IPS-18c (cell line): ENCODE results near the gene SMYD3.

Experiments
- H3K4me3 ChIP-seq: 2 replicates; pipeline ENCODE4 v1.7.0; 2013; ENCODE audit warnings: low read depth, mild to moderate bottlenecking, low read length, moderate library complexity; ENCODE audit not compliant: insufficient read depth
- H3K9me3 ChIP-seq: one replicate; pipeline ENCODE4 v1.6.1; 2013; ENCODE audit warnings: mild to moderate bottlenecking, low read length, moderate library complexity; ENCODE audit not compliant: control insufficient read depth, insufficient read depth

The SMYD3 gene

GRCh38 chr1:246491551-246492053 lies 15.5 kb downstream of the SMYD3 start:
- Histone ChIP-seq H3K9me3 (no peaks in the 10 kb centered on the region), H3K4me3 (no peak overlapping the region)

DNA sequence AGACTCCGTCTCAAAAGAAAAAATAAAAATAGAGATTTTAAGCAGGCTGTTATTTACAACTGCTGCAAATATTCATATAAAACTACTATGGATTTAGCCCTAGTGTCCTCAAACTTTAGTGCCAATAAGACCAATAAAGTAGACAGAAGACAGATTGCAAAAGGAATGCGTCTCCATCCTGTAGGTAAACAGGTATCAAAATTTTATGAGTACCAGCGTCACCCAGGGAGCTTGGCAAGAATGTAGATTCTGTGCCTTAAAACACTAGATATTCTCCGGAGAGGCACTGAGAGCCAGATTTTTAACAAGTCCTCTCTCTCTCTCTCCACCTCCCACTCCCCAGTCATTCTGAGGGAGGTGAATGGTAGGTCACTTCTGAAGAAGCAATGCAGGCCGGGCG lies 18.4 kb downstream of the SMYD3 start:
- no peak overlapping the region for H3K4me3 ChIP-seq
- H3K9me3 ChIP-seq = no peaks in the 10 kb centered on the region

DNA sequence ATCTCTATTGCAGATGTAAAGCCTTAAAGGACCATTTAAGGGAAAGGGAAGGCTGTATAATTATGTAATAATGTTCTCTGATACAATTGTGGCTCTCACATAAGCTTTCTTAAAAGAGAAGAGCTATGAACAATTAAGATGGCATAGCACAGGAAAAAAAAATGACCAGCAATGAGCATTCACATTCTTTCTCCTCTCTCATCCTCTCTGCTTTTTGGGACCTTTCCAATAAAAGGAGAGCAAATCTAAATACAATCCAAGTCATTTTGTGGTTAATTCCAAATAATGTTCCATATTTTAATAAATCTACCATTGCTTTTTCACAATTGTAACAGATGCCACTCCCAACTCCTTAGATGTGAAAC lies 23.5 kb downstream of the SMYD3 start:
- Histone ChIP-seq H3K9me3 (no peaks in the 10 kb centered on the region), H3K4me3 (no peak overlapping the region)

GRCh38 chr1:246482805-246483568 lies 24.1 kb downstream of the SMYD3 start:
- H3K4me3 ChIP-seq = no peak overlapping the region
- H3K9me3 ChIP-seq = no peaks in the 10 kb centered on the region

GRCh38 chr1:246479061-246479460 lies 28.0 kb downstream of the SMYD3 start:
- Histone ChIP-seq H3K4me3 (no peak overlapping the region), H3K9me3 (no peaks in the 10 kb centered on the region)

DNA sequence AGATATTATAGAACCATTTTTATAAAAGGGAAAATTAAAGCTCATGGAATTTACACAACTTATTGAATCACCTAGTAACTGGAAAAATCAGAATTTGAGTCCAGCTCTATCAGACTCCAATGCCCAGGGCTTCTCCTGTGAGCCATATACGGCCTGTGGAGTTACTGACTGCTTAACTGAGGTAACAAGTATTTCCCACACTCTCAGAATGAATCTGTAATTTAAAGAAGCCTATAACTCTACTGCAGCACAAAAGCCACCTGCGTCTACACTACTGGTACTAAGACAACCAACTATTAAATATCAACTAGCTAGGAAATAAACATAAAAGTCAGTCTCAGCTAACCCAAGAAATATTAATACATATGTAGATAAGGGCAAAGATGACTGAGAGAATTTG lies 29.4 kb downstream of the SMYD3 start:
- H3K9me3 ChIP-seq = no peaks in the 10 kb centered on the region
- no peak overlapping the region for H3K4me3 ChIP-seq

GRCh38 chr1:246476771-246477170 lies 30.3 kb downstream of the SMYD3 start:
- no peak overlapping the region for H3K4me3 ChIP-seq
- H3K9me3 ChIP-seq = no peaks in the 10 kb centered on the region

DNA sequence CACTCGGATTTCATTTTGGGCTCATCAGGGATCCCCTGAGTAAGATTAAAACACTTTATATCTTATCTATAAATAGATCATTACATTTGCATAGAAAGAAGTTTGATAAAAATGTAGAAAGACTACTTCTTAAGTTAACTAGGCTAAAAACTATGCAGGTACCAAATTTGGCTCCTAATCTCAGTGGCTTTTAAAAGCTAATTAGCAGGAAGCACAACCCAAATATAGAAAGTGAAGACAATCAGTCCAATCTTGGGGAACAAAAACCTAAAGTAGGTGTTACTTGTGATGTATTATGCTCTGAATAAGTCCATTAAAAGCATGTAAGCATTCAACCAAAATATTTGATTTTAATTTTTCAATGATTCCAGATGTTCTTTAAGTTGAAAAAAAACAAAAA lies 35.4 kb downstream of the SMYD3 start:
- H3K4me3 ChIP-seq = no peak overlapping the region

GRCh38 chr1:246470585-246470984 lies 36.5 kb downstream of the SMYD3 start:
- H3K4me3 ChIP-seq = no peak overlapping the region
- no peaks in the 10 kb centered on the region for H3K9me3 ChIP-seq

More for the DNA sequence above, 35.4 kb downstream of the SMYD3 start:
- no peaks in the 10 kb centered on the region for H3K9me3 ChIP-seq

- Histone ChIP-seq H3K4me3 (no peak overlapping the region), H3K9me3 (no peaks in the 10 kb centered on the region)
Measured at GRCh38 chr1:246462986-246463385, 44.1 kb downstream of the SMYD3 start.

DNA sequence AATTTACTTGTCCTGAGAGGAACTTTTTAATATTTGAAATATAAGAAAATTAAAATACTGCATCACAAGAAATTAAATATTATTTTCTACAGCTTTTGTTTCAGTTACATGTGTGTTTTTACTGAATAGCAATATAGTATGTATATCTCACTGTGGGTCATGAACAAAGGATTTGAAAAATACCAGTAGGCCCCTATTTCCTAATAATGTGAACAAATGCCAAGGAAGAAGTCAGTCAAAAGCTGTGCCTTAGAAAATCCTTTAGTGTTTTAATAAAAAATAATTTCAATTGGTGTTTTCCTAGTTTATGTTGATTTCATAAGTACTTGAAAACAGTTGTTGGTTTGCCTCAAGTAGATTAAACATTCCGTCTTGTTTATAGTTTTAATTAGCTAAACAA lies 46.7 kb downstream of the SMYD3 start:
- Histone ChIP-seq H3K9me3 (no peaks in the 10 kb centered on the region), H3K4me3 (no peak overlapping the region)

DNA sequence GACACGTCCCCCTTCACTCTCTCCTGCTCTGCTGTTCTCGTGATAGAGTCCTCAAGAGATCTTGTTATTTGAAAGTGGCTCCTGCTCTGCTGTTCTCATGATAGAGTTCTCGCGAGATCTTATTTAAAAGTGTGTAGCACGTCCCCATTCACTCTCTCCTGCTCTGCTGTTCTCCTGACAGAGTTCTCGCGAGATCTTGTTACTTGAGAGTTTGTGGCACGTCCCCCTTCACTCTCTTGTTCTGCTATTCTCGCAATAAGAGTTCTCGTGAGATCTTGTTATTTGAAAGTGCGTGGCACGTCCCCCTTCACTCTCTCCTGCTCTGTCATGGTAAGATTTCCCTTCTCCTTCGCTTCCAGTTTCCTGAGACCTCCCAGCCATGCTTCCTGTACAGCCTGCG lies 47.9 kb downstream of the SMYD3 start:
- H3K9me3 ChIP-seq = no peaks in the 10 kb centered on the region
- H3K4me3 ChIP-seq = no peak overlapping the region

DNA sequence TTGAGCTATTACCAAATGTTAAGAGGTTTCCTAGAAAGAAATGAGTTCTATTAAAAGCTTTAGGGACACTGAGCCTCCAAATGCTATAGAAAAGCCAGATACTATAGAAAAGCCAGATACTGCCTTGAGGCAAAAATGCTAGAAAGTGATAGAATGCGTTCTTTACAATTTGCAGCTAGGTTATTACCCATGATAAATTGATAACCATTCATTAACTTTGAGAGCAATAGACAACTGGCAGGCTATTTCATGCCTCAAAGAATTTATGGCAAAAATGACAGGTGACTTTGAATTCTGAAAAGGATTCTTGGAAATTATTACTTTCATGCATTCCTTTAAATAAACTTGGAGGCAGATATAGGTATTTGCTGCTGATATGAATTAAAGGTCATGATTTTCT lies 51.6 kb downstream of the SMYD3 start:
- H3K9me3 ChIP-seq = no peaks in the 10 kb centered on the region
- no peak overlapping the region for H3K4me3 ChIP-seq

DNA sequence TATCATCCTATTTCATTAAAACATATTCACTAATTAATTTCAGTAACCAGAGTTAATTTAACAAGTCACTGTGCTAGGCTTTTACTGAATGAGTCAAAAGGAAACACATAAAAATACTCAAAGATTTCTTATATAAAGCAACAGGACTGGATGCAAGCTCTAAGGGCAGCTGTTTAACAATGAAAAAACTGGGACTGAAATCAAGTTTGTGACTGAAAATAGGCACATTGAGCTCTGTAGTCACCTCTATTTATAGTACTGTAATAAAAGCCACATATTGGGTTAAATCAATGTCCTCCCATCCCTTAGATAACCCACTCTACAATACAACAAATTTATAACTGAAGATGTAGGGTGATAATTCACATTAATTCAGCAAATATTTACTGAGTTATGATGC lies 52.4 kb downstream of the SMYD3 start:
- Histone ChIP-seq H3K9me3 (no peaks in the 10 kb centered on the region), H3K4me3 (no peak overlapping the region)

DNA sequence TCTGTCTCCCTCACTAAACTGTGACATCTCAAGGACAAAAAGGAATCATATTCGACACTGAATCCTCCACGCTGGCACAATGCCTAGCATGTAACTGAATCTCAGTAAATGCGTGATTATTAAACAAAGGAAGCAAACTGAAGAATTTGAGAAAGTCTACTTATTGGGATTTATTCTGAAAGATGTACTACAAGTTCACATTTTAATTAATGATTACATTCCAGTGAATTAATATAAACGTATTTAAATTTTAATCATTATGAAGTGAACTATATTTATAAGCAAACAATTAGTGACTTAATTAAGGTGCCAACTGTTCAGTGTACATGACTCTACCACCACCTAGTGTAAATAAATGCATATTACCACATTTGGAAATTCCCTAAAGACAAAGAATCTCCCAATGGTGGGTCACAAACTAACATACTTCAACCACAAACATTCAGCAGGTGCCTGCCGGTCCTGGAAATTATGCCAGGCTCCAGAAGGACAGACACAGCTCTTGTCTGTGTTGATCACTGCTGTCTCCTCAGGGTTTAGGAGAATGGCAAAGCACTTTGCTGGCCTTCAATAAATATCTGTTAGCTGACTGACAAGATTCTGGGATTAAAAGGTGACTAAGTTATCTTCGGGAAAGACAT lies 56.3 kb downstream of the SMYD3 start:
- Histone ChIP-seq H3K4me3 (no peak overlapping the region), H3K9me3 (no peaks in the 10 kb centered on the region)

DNA sequence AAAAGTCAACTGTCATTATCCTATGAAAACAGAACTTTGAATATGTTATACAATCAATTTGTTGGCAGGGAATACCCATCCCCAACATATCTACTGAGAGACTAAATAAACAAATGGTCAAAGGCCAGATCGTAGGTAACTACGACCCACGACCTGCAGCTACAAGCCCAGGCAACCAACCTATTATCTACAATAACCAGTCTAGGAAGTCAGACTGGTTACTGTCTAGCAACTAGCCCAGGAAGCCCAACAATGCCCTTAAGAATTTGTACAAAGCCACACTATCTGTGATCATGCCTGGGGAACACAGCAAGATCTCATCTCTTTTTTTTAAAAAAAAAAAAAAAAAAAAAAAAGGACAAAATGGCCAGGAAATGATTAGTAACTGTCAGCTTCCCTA lies 58.7 kb downstream of the SMYD3 start:
- H3K4me3 ChIP-seq = no peak overlapping the region
- H3K9me3 ChIP-seq = no peaks in the 10 kb centered on the region

DNA sequence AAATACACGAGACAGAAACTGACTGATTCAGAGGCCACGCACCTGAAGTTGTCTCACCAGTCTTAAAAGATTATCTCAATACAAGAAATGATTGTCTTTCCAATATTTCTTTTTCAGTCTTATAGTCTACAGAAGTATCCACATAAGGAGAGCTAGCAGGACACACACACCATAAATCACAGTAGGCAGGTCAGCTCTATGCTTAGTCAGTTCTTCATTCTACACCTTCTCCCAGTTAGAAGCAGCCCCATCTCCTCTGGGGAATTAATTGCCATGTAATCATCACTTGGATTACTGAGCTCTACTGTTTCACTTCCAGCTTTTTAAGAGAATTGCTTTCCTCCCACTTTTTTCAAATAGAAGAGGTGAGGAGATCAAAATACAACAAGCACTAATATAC lies 59.6 kb downstream of the SMYD3 start:
- Histone ChIP-seq H3K4me3 (no peak overlapping the region), H3K9me3 (no peaks in the 10 kb centered on the region)

DNA sequence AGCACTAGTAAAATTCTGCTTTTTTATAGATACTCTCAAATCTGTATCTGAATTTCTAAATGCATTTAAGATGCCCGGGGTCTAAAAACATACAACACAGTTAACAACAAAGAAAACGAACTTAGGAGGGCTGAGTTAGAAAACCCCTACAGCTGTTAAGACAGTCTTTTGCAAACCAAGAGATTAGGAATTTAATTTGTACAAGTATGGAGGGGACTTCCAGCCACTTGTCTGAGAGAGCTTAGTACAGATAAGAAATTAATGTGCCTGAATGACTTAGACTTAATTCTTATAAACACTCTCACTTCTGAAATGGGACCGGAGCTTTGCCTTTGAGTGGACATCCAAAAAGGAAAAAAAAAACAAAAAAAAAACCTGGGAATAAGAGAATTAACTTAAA lies 61.6 kb downstream of the SMYD3 start:
- no peaks in the 10 kb centered on the region for H3K9me3 ChIP-seq
- H3K4me3 ChIP-seq = no peak overlapping the region

GRCh38 chr1:246444617-246445016 lies 62.5 kb downstream of the SMYD3 start:
- Histone ChIP-seq H3K4me3 (no peak overlapping the region), H3K9me3 (no peaks in the 10 kb centered on the region)
